Muscle of leg (tissue), 16 donors: Measurements from ENCODE around the gene ATP5PF. TPM values are rescaled to one million over a fixed set of nuclear protein-coding genes. Genes with fewer than 3 reads are reported as not detected.
A peak's percentile ranks its signal among the peaks of the same experiment; 100 is the strongest.
"Not testable (repeated sequence)": the region's sequence is repeated elsewhere in the genome, so short reads cannot be mapped to it uniquely, and the experiment has no call there.

Experiments
- DNase-seq: peaks from one replicate; pipeline ENCODE4 v3.0.0; 2013
- H3K27ac ChIP-seq: one replicate; pipeline ENCODE4 v1.5.1; 2013; ENCODE audit warnings: mild to moderate bottlenecking, low read length, control low read depth
- H3K27me3 ChIP-seq: one replicate; pipeline ENCODE4 v1.6.1; 2013; ENCODE audit warnings: low read length; ENCODE audit not compliant: control insufficient read depth, insufficient read depth
- H3K36me3 ChIP-seq: one replicate; pipeline ENCODE4 v1.6.1; 2013; ENCODE audit warnings: low read length; ENCODE audit not compliant: control insufficient read depth, insufficient read depth
- H3K4me1 ChIP-seq: one replicate; pipeline ENCODE4 v1.6.1; 2013; ENCODE audit warnings: low read length; ENCODE audit not compliant: control insufficient read depth, insufficient read depth
- H3K4me3 ChIP-seq: one replicate; pipeline ENCODE4 v1.5.1; 2013; ENCODE audit warnings: low read length, control low read depth
- H3K9me3 ChIP-seq: replicated peaks from 2 replicates; pipeline ENCODE4 v1.6.1; 2013; ENCODE audit warnings: low read depth, low read length; ENCODE audit not compliant: control insufficient read depth
- WGBS: methylation state at CpG from one replicate; pipeline ENCODE4 v1.1.5; 2013; ENCODE audit warnings: missing lambda C conversion rate; ENCODE audit not compliant: insufficient coverage; 5-methylcytosine and 5-hydroxymethylcytosine counted together
- long read RNA-seq, 11 donors: transcript quantifications; one replicate each; lab custom pipeline, GENCODE V29; 2026
- polyA plus RNA-seq, 8 donors: library from polyadenylated mRNA; unstranded; fragments of 120-200 nt; gene quantifications; one replicate each; pipeline versions ENCODE4 v1.2.1 to v1.2.3, GENCODE V29; 2013; ENCODE audit warnings: inconsistent platforms in 1 of 8, low replicate concordance in 1 of 8; ENCODE audit not compliant: insufficient read length in 8 of 8, insufficient read depth in 1 of 8
- total RNA-seq: library from RNA; stranded (reverse); fragments of 120-200 nt; gene quantifications from one replicate; pipeline ENCODE4 v1.2.4, GENCODE V29; 2013

ATP5PF gene, protein sequence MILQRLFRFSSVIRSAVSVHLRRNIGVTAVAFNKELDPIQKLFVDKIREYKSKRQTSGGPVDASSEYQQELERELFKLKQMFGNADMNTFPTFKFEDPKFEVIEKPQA
- total RNA-seq = 144 TPM
- polyA plus RNA-seq = 100 to 1,000 TPM; 242 to 301 (median 273) TPM
- long read RNA-seq, donor 1, transcript ATP5PF-204 (4 exons, 1,179 nt) = minor isoform, 29 of 175 reads
- long read RNA-seq, donor 1, transcript ATP5PF-201 (4 exons, 614 nt) = major isoform, 106 of 175 reads
- long read RNA-seq, donor 1, transcript ATP5PF-207 (4 exons, 589 nt) = minor isoform, 5 of 175 reads
- long read RNA-seq, donor 1, partial matches to known transcripts = 29 of 175 reads
- long read RNA-seq, donor 1, other reads (novel, unspliced or antisense) = 0 of 175 reads
- long read RNA-seq, donor 2, transcript ATP5PF-201 (4 exons, 614 nt) = major isoform, 30 of 50 reads
- long read RNA-seq, donor 2, transcript ATP5PF-204 (4 exons, 1,179 nt) = minor isoform, 5 of 50 reads
- long read RNA-seq, donor 2, partial matches to known transcripts = 11 of 50 reads
- long read RNA-seq, donor 2, other reads (novel, unspliced or antisense) = 0 of 50 reads
- long read RNA-seq, donor 3, transcript ATP5PF-201 (4 exons, 614 nt) = major isoform, 171 of 315 reads
- long read RNA-seq, donor 3, transcript ATP5PF-203 (4 exons, 647 nt) = minor isoform, 8 of 315 reads
- long read RNA-seq, donor 3, transcript ATP5PF-204 (4 exons, 1,179 nt) = minor isoform, 34 of 315 reads
- long read RNA-seq, donor 3, transcript ATP5PF-202 (4 exons, 826 nt) = minor isoform, 8 of 315 reads
- long read RNA-seq, donor 3, partial matches to known transcripts = 72 of 315 reads
- long read RNA-seq, donor 3, other reads (novel, unspliced or antisense) = 15 of 315 reads
- long read RNA-seq, donor 4, transcript ATP5PF-204 (4 exons, 1,179 nt) = minor isoform, 38 of 321 reads
- long read RNA-seq, donor 4, transcript ATP5PF-203 (4 exons, 647 nt) = minor isoform, 9 of 321 reads
- long read RNA-seq, donor 4, transcript ATP5PF-201 (4 exons, 614 nt) = major isoform, 190 of 321 reads
- long read RNA-seq, donor 4, transcript ATP5PF-207 (4 exons, 589 nt) = minor isoform, 7 of 321 reads
- long read RNA-seq, donor 4, partial matches to known transcripts = 70 of 321 reads
- long read RNA-seq, donor 4, other reads (novel, unspliced or antisense) = 0 of 321 reads
- long read RNA-seq, donor 5, transcript ATP5PF-201 (4 exons, 614 nt) = major isoform, 393 of 719 reads
- long read RNA-seq, donor 5, transcript ATP5PF-204 (4 exons, 1,179 nt) = minor isoform, 120 of 719 reads
- long read RNA-seq, donor 5, transcript ATP5PF-207 (4 exons, 589 nt) = minor isoform, 20 of 719 reads
- long read RNA-seq, donor 5, transcript ATP5PF-202 (4 exons, 826 nt) = minor isoform, 13 of 719 reads
- long read RNA-seq, donor 5, partial matches to known transcripts = 138 of 719 reads
- long read RNA-seq, donor 5, other reads (novel, unspliced or antisense) = 13 of 719 reads
- long read RNA-seq, donor 6, transcript ATP5PF-207 (4 exons, 589 nt) = minor isoform, 13 of 872 reads
- long read RNA-seq, donor 6, transcript ATP5PF-201 (4 exons, 614 nt) = major isoform, 479 of 872 reads
- long read RNA-seq, donor 6, transcript ATP5PF-204 (4 exons, 1,179 nt) = minor isoform, 117 of 872 reads
- long read RNA-seq, donor 6, transcript ATP5PF-203 (4 exons, 647 nt) = minor isoform, 24 of 872 reads
- long read RNA-seq, donor 6, partial matches to known transcripts = 204 of 872 reads
- long read RNA-seq, donor 6, other reads (novel, unspliced or antisense) = 11 of 872 reads
- long read RNA-seq, donor 7, transcript ATP5PF-207 (4 exons, 589 nt) = minor isoform, 16 of 582 reads
- long read RNA-seq, donor 7, transcript ATP5PF-201 (4 exons, 614 nt) = major isoform, 325 of 582 reads
- long read RNA-seq, donor 7, transcript ATP5PF-204 (4 exons, 1,179 nt) = minor isoform, 75 of 582 reads
- long read RNA-seq, donor 7, transcript ATP5PF-203 (4 exons, 647 nt) = minor isoform, 18 of 582 reads
- long read RNA-seq, donor 7, partial matches to known transcripts = 126 of 582 reads
- long read RNA-seq, donor 7, other reads (novel, unspliced or antisense) = 7 of 582 reads
- long read RNA-seq, donor 8, transcript ATP5PF-207 (4 exons, 589 nt) = minor isoform, 6 of 399 reads
- long read RNA-seq, donor 8, transcript ATP5PF-204 (4 exons, 1,179 nt) = minor isoform, 54 of 399 reads
- long read RNA-seq, donor 8, transcript ATP5PF-201 (4 exons, 614 nt) = major isoform, 237 of 399 reads
- long read RNA-seq, donor 8, partial matches to known transcripts = 93 of 399 reads
- long read RNA-seq, donor 8, other reads (novel, unspliced or antisense) = 0 of 399 reads
- long read RNA-seq, donor 9, transcript ATP5PF-208 (3 exons, 876 nt) = minor isoform, 10 of 448 reads
- long read RNA-seq, donor 9, transcript ATP5PF-207 (4 exons, 589 nt) = minor isoform, 7 of 448 reads
- long read RNA-seq, donor 9, transcript ATP5PF-201 (4 exons, 614 nt) = major isoform, 234 of 448 reads
- long read RNA-seq, donor 9, transcript ATP5PF-204 (4 exons, 1,179 nt) = minor isoform, 57 of 448 reads
- long read RNA-seq, donor 9, partial matches to known transcripts = 130 of 448 reads
- long read RNA-seq, donor 9, other reads (novel, unspliced or antisense) = 0 of 448 reads
- long read RNA-seq, donor 10, transcript ATP5PF-207 (4 exons, 589 nt) = minor isoform, 17 of 685 reads
- long read RNA-seq, donor 10, transcript ATP5PF-201 (4 exons, 614 nt) = major isoform, 344 of 685 reads
- long read RNA-seq, donor 10, transcript ATP5PF-204 (4 exons, 1,179 nt) = minor isoform, 78 of 685 reads
- long read RNA-seq, donor 10, transcript ATP5PF-208 (3 exons, 876 nt) = minor isoform, 13 of 685 reads
- long read RNA-seq, donor 10, partial matches to known transcripts = 215 of 685 reads
- long read RNA-seq, donor 10, other reads (novel, unspliced or antisense) = 6 of 685 reads
- long read RNA-seq, donor 11, transcript ATP5PF-204 (4 exons, 1,179 nt) = minor isoform, 50 of 426 reads
- long read RNA-seq, donor 11, transcript ATP5PF-208 (3 exons, 876 nt) = minor isoform, 8 of 426 reads
- long read RNA-seq, donor 11, transcript ATP5PF-201 (4 exons, 614 nt) = major isoform, 265 of 426 reads
- long read RNA-seq, donor 11, transcript ATP5PF-207 (4 exons, 589 nt) = minor isoform, 6 of 426 reads
- long read RNA-seq, donor 11, partial matches to known transcripts = 88 of 426 reads
- long read RNA-seq, donor 11, other reads (novel, unspliced or antisense) = 0 of 426 reads

GRCh38 chr21:25734904-25735645, at the start of gene ATP5PF, which contains the start of gene GABPA:
Gene ATP5PF, minus strand, starts transcription at chr21:25734904. Its CDS starts 5,110 bp downstream, at chr21:25729794.
Gene GABPA, plus strand, starts transcription at chr21:25734972. Its CDS starts 6,627 bp downstream, at chr21:25741599.
- peaks cover 6% of the 10 kb centered on the region for H3K4me1 ChIP-seq
- H3K9me3 ChIP-seq = no peaks in the 10 kb centered on the region
- under 1% methylated on average over 45 of the region's 64 CpGs for WGBS
- peaks cover 8% of the 10 kb centered on the region for H3K36me3 ChIP-seq
- peak within 1 kb of the TSS; percentile 73 for H3K4me3 ChIP-seq
- peak within 1 kb of the TSS; percentile 100 for H3K27ac ChIP-seq
- peak; percentile 99 for DNase-seq
- H3K27me3 ChIP-seq = no peaks in the 10 kb centered on the region

GRCh38 chr21:25778126-25778875, 43.6 kb upstream of the ATP5PF start:
- H3K27me3 ChIP-seq, H3K36me3 ChIP-seq, H3K27ac ChIP-seq, H3K9me3 ChIP-seq, H3K4me3 ChIP-seq, H3K4me1 ChIP-seq, DNase-seq: not testable (repeated sequence)
- 90% methylated on average over 49 of the region's 52 CpGs for WGBS

DNA sequence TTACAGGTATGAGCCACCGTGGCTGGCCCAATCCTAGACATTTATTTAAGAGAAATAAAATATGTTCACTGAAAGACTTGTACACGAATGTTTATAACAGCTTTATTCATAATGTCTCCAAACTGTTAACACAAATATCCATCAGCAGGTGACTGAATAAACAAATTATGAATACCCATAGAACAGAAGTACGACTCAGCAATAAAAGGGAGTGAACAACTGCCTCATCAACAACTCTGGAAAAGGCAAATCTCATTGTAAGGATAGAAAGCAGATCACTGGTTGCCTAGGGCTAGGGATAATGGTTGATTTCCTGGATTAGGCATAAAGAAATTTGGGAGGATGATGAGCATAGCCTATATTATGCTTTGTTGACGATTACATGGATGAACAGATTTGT, 41.7 kb upstream of the ATP5PF start:
- H3K4me1 ChIP-seq = no peaks in the 10 kb centered on the region
- H3K36me3 ChIP-seq = no peaks in the 10 kb centered on the region
- H3K27me3 ChIP-seq = no peaks in the 10 kb centered on the region
- H3K27ac ChIP-seq = no peak overlapping the region
- no peak for DNase-seq
- no peaks in the 10 kb centered on the region for H3K9me3 ChIP-seq
- no CpG with 5 or more reads among the region's 4 CpGs for WGBS
- H3K4me3 ChIP-seq = no peak overlapping the region

GRCh38 chr21:25772686-25773085, 38.0 kb upstream of the ATP5PF start:
- no peak overlapping the region for H3K27ac ChIP-seq
- no peak for DNase-seq
- H3K27me3 ChIP-seq = no peaks in the 10 kb centered on the region
- no peak overlapping the region for H3K4me3 ChIP-seq
- no peaks in the 10 kb centered on the region for H3K4me1 ChIP-seq
- no peaks in the 10 kb centered on the region for H3K9me3 ChIP-seq
- H3K36me3 ChIP-seq = no peaks in the 10 kb centered on the region
- WGBS = 86% methylated on average over 1 of the region's 2 CpGs

DNA sequence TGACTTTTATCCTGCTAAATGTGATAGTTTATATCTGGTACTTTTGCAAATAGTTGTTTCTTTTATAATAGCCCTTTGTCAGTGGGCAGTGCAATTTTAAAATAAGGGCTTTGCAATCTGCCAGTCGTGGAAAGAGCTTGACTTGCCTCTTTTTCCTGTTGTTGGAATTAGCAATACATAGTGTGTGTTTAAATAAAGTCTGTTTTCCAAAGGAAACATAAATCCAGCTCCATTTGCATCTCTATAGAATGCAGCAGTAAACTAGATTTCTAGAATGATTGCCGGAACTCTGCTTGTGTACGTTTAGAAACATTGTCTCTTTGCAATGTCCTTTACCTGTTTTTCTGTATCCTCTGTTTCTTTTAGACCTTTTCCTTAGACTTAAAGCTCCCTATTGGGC, 33.2 kb upstream of the ATP5PF start:
- no CpG with 5 or more reads among the region's 3 CpGs for WGBS
- Histone ChIP-seq H3K27me3 (no peaks in the 10 kb centered on the region), H3K4me3 (no peak overlapping the region), H3K9me3 (no peaks in the 10 kb centered on the region), H3K36me3 (peaks cover 9% of the 10 kb centered on the region), H3K27ac (no peak overlapping the region), H3K4me1 (no peaks in the 10 kb centered on the region)
- no peak for DNase-seq

- DNase-seq = no peak
- no peaks in the 10 kb centered on the region for H3K27me3 ChIP-seq
- H3K36me3 ChIP-seq = peaks cover 31% of the 10 kb centered on the region
- H3K4me1 ChIP-seq = no peaks in the 10 kb centered on the region
- no peak overlapping the region for H3K27ac ChIP-seq
- no peak overlapping the region for H3K4me3 ChIP-seq
- WGBS = no CpG with 5 or more reads among the region's 3 CpGs
- H3K9me3 ChIP-seq = no peaks in the 10 kb centered on the region
Observed at GRCh38 chr21:25764065-25764464, 29.4 kb upstream of the ATP5PF start.
